Measurements from ENCODE around the gene UBASH3B.

UBASH3B gene

DNA sequence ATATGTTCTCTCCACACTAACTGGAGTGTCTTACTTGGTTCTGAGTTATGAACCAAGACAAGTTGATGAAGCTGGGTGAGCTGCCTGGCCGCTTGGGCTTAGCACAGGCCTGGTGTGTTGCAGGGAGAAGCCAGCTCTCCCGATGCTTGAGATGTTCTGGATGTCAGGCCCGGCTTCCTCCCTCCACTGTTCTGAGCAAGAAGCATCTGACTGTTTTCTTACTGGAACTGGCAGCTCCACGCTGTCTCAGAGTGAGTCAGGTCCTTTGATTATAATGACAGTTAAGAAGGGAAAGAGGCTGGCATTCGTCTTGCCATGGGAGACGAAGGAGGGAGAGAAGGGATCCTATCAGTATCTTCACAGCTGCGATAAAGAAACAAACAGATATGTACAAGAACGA lies 136.3 kb downstream of the UBASH3B start:
- no peak for DNase-seq

DNA sequence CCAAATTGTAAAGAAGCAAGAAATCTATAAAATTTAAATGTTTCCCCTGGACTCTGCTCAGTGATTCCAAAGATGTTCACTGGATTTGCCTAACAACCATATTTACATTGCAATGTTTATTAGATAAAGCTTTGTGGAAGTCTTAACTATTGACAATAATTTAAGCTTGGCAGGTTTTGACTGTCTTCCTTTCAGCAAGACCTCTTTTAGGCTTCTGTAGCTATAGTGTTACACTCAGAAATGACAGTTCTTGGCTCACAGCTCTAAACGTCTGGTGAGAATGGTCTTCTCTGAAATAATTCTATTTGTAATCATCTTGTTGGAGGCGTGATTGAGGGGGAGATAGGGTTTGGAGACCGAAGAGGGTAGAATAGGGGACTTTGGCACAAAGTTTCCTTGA lies 138.0 kb downstream of the UBASH3B start:
- DNase-seq: no peak

DNA sequence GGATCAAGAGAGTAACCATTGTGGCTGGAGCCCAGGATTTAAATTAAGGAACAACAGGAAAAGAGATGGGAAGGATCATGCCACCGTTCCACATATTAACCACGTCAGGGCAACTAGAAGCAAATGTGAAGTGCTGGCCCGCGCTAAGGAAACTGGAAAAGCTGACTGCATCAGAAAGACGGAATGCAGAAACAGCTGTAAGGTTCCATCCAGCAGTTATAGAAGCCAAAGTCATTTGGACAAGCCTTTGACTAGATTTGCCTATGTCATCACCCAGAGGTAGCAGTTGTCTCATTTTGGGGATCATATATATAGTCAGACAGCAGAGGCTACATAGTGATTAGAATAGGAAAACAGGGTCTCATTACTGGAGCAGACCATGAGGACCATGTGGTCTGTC lies 139.8 kb downstream of the UBASH3B start:
- no peak for DNase-seq

DNA sequence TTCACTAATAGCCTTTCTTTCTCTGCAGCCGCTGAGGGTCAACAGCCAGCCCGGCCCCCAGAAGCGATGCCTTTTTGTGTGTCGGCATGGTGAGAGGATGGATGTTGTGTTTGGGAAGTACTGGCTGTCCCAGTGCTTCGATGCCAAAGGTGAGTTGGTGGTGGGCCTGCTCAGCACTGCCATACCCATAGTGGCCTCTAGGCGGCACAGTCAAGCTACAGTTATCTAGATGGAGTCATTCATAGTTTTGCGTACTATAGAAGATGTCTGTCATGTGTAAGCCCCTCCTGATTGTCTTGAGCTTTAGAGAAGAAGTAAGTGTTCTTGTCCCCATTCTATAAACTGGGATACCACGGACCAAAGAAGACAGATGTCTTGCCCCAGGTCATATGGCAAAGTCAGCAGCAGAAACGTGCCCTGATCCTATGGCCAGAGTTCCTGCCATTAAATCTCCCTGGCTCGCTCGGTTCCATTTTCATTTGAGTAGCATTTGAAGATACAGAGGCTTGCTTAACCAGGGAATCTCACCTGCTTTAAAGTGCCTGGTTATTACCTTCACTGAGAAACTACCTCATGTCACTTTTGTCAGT lies 140.7 kb downstream of the UBASH3B start:
- DNase-seq: peak; percentile 92

DNA sequence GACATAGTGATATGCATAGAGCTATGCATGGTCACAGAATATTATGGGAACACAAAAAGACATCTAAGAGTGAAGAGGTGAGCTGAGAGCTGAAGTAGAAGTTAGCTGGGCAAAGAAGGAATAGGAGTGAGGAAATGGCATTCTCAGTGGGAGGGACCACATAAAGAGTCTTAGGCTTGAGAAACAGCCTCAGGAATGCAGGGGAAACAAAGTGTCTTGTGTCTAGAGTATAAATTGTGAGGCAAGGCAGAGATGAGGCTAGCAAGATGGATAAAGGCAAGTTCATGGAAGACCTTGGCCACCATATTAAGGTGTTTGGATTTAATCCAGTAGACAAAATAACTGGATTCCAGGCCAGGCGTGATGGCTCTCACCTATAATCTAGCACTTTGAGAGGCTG lies 142.1 kb downstream of the UBASH3B start:
- DNase-seq: no peak

DNA sequence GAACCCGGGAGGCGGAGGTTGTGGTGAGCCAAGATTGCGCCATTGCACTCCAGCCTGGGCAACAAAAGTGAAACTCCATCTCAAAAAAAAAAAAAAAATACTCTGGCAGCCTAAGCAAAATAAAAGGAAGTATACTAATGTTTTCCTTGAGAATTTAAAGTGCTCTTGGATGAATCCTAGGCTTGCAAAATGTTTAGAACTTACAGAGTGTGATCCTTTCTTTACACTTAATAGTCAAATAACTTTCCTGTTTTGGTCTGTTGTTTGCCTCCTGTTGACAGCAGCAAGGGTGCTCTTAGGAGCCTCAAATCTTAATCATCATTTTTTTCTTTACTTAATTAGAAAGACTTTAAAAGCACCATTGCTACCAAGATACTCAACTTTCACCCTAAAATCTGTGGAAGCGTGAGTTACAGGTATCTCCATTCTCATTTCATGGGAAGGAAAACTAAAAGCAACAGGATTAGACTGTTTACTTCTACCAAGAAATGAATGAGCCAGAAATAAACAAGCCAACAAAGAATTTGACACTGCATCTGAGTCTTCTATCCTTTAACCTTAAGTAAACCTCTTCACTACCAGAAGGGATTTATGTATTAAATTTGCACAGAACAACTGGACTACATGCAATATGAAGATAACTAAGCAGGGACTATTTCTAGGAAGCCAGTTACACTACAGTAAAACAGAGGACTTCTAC lies 144.0 kb downstream of the UBASH3B start:
- DNase-seq: no peak

DNA sequence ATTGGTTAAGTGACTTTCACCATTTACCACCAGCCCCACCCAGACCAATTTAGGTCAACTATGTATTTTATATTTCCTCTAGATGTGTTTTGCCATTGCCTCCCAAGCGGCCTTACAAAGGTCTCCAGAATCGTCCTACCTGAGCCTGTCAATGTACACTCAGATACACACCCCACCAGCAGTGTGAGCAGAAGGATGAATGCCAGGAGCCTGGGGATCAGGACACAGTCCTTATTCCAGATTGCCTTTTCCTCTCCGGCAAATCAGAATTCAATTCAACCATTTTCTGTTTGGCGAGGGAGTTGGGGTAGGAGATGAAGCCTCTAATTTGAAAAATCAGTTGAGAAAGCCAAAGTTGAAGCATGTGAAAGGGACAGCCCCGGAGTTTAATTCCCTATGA lies 147.4 kb downstream of the UBASH3B start:
- no peak for DNase-seq

GRCh38 chr11:122803306-122803705 lies 147.8 kb downstream of the UBASH3B start:
- DNase-seq: no peak

DNA sequence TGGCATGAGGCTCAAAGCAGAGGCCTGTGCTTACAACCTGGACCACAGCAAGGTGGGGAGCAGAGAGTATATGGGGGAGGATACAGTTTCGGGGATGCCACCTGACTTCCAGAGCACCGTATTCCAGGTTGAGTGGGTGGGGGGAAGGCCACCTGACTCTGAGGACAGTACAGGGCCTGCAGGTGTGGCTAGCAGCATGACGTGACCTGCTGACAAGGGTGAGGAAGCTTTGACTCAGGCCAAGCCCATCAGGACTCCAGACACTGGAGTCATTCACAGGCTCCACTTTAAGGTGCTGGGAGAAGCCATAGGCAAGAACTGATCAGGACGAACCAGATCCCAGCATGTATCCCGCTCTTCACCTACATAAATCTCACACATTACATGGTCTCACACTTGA lies 148.2 kb downstream of the UBASH3B start:
- no peak for DNase-seq

- DNase-seq: no peak
Measured at GRCh38 chr11:122804161-122804560, 148.6 kb downstream of the UBASH3B start.

- DNase-seq: no peak
Measured at GRCh38 chr11:122804796-122805195, 149.3 kb downstream of the UBASH3B start.

DNA sequence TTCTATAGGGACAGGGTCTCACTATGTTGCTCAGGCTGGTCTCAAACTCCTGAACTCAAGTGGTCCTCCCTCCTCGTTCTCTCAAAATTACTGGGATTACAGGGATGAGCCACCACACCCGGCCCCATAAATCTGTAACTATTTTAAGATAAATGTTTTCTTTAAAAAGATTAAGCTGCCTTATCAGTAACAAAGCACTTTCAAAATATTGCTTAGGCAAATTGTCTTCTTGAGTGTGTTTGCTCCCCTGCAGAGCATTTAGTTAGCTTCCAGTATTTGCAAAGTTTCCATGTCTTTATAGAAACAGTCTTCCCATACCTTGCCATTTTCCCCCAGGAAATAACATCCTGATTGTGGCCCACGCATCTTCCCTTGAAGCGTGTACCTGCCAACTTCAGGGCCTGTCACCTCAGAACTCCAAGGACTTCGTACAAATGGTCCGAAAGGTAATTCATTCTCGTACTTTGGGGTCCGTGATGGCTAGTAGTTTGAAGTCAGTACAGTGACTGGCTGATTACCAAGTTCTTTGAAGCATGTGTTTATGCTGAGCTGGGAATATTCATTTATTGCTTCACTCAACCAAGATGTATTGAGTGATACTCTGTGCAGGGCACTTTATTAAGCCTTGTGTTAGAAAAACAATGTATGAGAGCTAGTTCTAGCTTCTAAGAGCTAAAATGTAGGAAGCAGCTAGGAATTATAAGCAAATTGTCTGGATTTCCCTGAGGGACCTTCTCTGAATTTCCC lies 152.4 kb downstream of the UBASH3B start:
- no peak for DNase-seq

DNA sequence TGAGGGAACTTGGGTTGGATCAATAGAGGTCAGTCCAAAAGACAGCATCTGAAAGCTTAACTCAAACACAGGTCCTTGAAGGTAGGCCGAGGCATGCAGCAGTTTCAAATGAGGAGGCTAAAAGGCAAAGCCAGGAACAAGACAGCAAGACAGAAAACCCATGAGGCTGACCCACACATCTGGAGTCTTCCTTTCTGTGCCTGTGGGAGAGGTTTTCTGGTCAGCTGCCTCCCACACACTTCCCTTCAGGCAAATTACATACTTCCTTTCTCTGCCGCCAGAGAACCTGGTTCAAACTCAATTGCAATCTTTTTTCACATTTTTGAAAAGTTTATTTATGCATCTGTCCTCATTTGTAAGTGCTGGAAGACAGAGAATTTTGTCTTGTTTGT lies 153.0 kb downstream of the UBASH3B start:
- DNase-seq: no peak

- no peak for DNase-seq
Measured at GRCh38 chr11:122809866-122810265, 154.3 kb downstream of the UBASH3B start.

- DNase-seq: no peak
Measured at GRCh38 chr11:122811721-122812120, 156.2 kb downstream of the UBASH3B start.

DNA sequence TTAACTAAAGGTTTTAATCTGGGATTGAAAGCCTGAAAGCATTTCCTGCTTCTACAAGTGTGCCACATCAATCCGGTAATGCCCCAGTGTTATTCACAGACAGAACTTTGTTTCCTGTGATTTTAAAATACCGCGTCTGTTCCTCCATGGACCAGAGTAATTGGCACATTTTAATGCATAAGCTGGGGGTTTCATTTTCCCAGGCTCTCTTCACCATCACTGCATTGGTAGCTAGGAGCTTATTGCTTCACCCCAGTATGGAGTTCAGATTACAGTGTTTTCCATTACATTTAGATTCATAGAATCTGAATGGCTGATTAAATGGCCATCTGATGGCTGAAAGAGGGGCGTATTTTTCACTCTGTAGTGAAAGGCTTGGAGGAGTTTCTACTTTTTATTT lies 157.1 kb downstream of the UBASH3B start:
- DNase-seq: no peak

DNA sequence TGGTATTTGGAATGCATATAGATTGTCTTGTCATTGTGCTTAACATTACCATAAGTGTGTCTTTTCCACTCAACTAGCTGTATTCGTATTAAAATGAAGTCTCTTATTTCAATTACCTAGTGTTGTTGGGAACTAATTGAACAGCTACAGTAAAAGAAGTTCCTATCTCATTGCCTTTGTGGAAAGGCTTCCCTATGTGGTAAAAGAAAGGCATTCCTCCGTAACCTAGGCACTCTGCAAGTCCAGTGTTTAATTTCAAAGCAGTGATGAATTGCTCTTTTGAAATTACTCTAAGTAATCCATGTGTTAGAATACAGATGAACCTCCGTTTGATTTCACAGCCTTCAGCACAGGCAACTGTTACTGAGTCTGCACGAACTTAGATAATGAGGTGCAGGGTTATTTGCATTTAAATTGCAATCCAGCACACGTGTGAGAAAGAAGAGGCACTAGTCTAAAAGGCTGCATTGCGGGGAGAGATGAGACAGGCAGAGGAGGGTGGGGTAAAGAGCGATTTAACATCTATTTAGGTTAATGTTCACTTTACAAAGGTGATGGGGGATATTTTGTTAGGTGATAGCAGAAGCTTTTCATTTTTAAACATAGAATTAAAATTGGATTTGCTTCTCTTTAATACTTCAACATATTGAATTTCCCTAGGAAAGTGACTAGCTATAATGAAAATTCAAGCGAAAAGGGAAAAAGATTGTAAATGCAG lies 157.8 kb downstream of the UBASH3B start:
- DNase-seq: no peak

- no peak for DNase-seq
Measured at GRCh38 chr11:122813894-122814270, 158.4 kb downstream of the UBASH3B start.

DNA sequence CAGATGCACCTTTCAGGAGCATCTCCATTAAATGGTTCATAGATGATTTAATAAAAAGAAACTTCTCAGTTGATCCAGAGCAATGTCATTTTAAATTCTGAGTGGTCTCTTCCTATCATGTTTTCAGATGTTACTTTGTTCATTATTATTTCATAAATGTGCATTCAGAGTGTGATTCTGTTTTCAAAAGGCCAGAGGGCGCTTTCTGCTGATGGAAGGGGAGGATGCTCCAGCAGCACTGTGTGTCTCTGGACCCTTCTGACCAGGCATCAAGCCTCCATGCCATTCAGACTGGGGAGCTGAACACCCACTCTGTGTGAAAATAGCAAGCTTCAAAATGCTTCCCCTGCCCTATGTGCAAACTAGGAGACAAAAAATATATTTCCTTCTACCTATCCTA lies 158.9 kb downstream of the UBASH3B start:
- DNase-seq: no peak

GRCh38 chr11:122815900-122816299 lies 160.4 kb downstream of the UBASH3B start:
- DNase-seq: no peak

GRCh38 chr11:122816761-122817520 lies 161.4 kb downstream of the UBASH3B start:
- DNase-seq: no peak

DNA sequence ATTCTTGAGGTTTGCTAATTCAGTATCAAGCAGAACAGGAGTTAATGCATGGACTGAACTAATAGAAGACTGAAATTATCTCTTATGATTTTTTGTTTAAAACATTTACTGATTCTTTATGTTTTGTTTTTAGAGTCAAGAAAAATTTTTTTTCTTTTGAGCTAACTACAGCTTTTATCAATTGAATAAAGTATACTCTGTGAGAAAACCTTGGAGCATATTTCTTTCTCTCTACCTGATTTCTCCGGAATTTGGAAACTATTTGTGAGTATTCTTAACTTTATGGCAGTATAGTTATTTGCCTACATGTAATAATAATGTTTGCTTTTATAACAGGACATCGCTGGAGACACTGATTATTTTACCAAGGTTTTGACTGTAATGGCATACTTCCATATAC lies 164.6 kb downstream of the UBASH3B start:
- no peak for DNase-seq

DNA sequence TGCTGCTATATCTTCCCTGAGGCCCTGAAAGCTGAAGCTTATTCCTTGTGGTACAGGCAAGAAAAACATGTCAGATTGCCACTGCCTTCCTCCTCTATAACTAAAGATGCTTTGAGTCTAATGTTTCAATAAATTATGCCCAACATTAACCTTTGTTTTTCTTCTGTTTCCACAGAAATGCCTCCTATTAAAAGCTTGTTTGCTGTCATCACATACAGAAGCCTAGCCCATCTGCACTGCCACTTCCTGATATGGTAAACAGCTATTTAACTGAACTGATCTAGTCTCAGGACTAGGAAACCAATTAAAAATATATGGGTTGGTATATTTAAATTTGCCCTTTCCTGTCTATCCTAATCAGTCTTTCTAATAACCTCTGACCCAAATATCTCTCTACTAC lies 165.6 kb downstream of the UBASH3B start:
- no peak for DNase-seq

All from activated CD8-positive, alpha-beta memory T cell treated with anti-CD3 and anti-CD28 coated beads for 24 hours (primary cell).